Stomach (tissue), 9 donors: Measurements from ENCODE around the gene PSD4. TPM values are rescaled to one million over a fixed set of nuclear protein-coding genes. Genes with fewer than 3 reads are reported as not detected.
A peak's percentile ranks its signal among the peaks of the same experiment; 100 is the strongest.

Experiments
- DNase-seq, 2 donors: peaks; one replicate each; pipeline versions ENCODE4 v3.0.0 to v3.0.0-alpha.2; 2013 to 2019
- H3K27ac ChIP-seq, 5 donors: fragments of 200-600 bp in 4 of 5; sonication (generic) in 4 of 5; one replicate each; pipeline ENCODE4 v1.5.1; 2013 to 2019; ENCODE audit warnings: mild to moderate bottlenecking in 1 of 5, moderate library complexity in 1 of 5
- H3K27me3 ChIP-seq, 3 donors: fragments of 200-600 bp; sonication (generic); one replicate each; pipeline ENCODE4 v1.5.1; 2017 to 2019; ENCODE audit warnings: mixed run types in 1 of 3
- H3K36me3 ChIP-seq, 4 donors: fragments of 200-600 bp; sonication (generic); 1 replicate in 3 of 4; 2 replicates in 1 of 4; pipeline ENCODE4 v1.5.1; 2016 to 2019
- H3K4me1 ChIP-seq, 4 donors: fragments of 200-600 bp; sonication (generic); one replicate each; pipeline ENCODE4 v1.5.1; 2016 to 2019
- H3K4me3 ChIP-seq, 4 donors: fragments of 200-600 bp; sonication (generic) in 3 of 4; one replicate each; pipeline ENCODE4 v1.5.1; 2016 to 2019; ENCODE audit warnings: mild to moderate bottlenecking in 1 of 4
- H3K9me3 ChIP-seq, 4 donors: fragments of 200-600 bp; sonication (generic); one replicate each; pipeline ENCODE4 v1.5.1; 2016 to 2019
- EP300 ChIP-seq: sonication (generic); formaldehyde crosslinking; IDR thresholded peaks from one replicate; pipeline ENCODE4 v1.6.1; 2017; ENCODE audit warnings: antibody characterized with exemption
- POLR2A ChIP-seq, 4 donors: fragments of 450-650 bp; IDR thresholded peaks; one replicate each; pipeline ENCODE4 v1.6.1; 2016; ENCODE audit warnings: antibody characterized with exemption in 4 of 4, control low read depth in 2 of 4, mild to moderate bottlenecking in 1 of 4, moderate library complexity in 1 of 4
- POLR2AphosphoS5 ChIP-seq, 3 donors: sonication (generic); formaldehyde crosslinking; IDR thresholded peaks; one replicate each; pipeline ENCODE4 v1.6.1; 2016; ENCODE audit warnings: antibody characterized with exemption in 3 of 3
- WGBS, 5 donors: extraction: QIAGEN DNeasy Blood & Tissue Kit in 3 of 5; methylation state at CpG; one replicate each; pipeline versions ENCODE4 v1.1.5 to v1.1.7; 2013 to 2018; 5-methylcytosine and 5-hydroxymethylcytosine counted together
- intact Hi-C: fragments of 100-400 bp; cut with DNase I; formaldehyde crosslinking; loops from one replicate; pipeline ENCODE4 v1.15.1; 2023; ENCODE audit warnings: low total_unique reads
- polyA plus RNA-seq, 3 donors: library from polyadenylated mRNA; stranded (reverse); fragments of 200-250 nt; gene quantifications; one replicate each; pipeline ENCODE4 v1.2.3, GENCODE V29; 2013
- total RNA-seq, 5 donors: library from RNA; depleted of rRNA; stranded (reverse); fragments of >200 nt; gene quantifications; one replicate each; pipeline versions ENCODE4 v1.1.0 to v1.2.3, GENCODE V29; 2014 to 2016
- TF ChIP-seq, protein P1 (sequence below), 7 experiments: fragments of 450-650 bp in 4 of 7; fragments of 200-600 bp in 3 of 7; sonication (generic) in 3 of 7; IDR thresholded peaks; one replicate each; pipeline ENCODE4 v1.5.1; 2016 to 2019; ENCODE audit warnings: antibody characterized with exemption in 7 of 7, control low read depth in 2 of 7, mild to moderate bottlenecking in 1 of 7
- donor health status: healthy with polysubstance abuse.
- donor health status: Bipolar disorder and iron deficiency.
- donor health status: healthy.

The PSD4 gene
- total and polyA plus RNA-seq, 8 donors, result 19.9 to 146 (median 36.4) TPM

DNA sequence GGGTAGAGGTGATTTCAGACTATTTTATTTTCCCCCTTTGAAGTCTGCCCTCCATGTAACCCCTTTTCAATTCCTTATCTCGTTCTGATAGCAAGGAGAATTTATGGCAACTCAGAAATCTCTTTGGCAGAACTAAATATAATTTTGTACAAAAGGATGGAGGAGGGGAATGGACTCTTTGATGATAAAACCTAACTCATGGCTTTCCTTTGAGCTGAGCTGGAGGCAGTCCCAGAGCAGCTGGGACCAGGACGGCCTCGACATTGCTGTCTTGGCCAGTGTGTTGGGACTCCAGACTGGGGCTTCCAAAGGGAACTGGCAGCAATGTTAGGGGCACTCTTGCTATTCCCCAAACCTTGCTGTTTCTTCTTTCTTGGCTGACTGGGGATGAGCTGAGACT, 57.3 kb downstream of the PSD4 start:
- intact Hi-C loops, result no loop called here
- 24 to 43% (median 33%) methylated on average over 3 of the region's 3 CpGs for WGBS, 5 donors

DNA sequence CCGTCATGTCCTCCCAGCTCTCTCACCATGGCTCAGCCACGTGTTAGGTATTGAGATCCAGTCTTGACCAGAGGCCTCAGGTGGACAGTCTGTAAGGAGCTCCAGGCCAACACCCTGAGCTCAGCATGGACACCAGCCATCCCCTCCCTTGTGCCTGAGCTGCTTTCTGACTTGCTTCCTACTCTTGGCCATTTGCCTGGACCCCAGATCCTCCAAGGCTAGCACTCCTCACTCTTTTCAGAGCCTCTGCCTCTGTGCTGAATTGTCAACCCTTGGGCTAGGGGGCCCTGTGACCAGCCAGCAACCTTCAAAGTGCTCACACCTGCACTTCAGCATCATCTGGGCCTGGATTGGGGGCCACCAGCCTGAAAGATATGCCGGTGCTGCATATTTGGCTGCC, 58.4 kb downstream of the PSD4 start:
- TF ChIP-seq, protein P1, sequence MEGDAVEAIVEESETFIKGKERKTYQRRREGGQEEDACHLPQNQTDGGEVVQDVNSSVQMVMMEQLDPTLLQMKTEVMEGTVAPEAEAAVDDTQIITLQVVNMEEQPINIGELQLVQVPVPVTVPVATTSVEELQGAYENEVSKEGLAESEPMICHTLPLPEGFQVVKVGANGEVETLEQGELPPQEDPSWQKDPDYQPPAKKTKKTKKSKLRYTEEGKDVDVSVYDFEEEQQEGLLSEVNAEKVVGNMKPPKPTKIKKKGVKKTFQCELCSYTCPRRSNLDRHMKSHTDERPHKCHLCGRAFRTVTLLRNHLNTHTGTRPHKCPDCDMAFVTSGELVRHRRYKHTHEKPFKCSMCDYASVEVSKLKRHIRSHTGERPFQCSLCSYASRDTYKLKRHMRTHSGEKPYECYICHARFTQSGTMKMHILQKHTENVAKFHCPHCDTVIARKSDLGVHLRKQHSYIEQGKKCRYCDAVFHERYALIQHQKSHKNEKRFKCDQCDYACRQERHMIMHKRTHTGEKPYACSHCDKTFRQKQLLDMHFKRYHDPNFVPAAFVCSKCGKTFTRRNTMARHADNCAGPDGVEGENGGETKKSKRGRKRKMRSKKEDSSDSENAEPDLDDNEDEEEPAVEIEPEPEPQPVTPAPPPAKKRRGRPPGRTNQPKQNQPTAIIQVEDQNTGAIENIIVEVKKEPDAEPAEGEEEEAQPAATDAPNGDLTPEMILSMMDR (IDR thresholded peaks at IDR 0.05), result no peak
- TF ChIP-seq EP300 (no peak), POLR2AphosphoS5 (IDR thresholded peaks at IDR 0.05) (no peak), POLR2A (IDR thresholded peaks at IDR 0.05) (no peak)
- DNase-seq, result no peak
- intact Hi-C loops, result no loop called here
- Histone ChIP-seq H3K27ac (peak overlapping the region in 4 of 5 donors; percentile 1 to 77 (median 47)), H3K27me3 (no peaks in the 10 kb centered on the region), H3K9me3 (no peaks in the 10 kb centered on the region), H3K4me1 (peaks cover 21 to 52% (median 36%) of the 10 kb centered on the region in 4 donors), H3K4me3 (no peak overlapping the region), H3K36me3 (no peaks in the 10 kb centered on the region)
- WGBS, 5 donors, result 83 to 89% (median 85%) methylated on average over 3 of the region's 3 CpGs

More for the DNA sequence above, 57.3 kb downstream of the PSD4 start:
- peak in 1 of 2 donors; percentile 78 for DNase-seq
- Histone ChIP-seq H3K9me3 (no peaks in the 10 kb centered on the region), H3K4me3 (no peak overlapping the region), H3K36me3 (no peaks in the 10 kb centered on the region), H3K4me1 (peaks cover 21 to 57% (median 39%) of the 10 kb centered on the region in 4 donors), H3K27ac (peak overlapping the region; percentile 47 to 77 (median 72)), H3K27me3 (no peaks in the 10 kb centered on the region)
- no peak for TF ChIP-seq POLR2A (IDR thresholded peaks at IDR 0.05)
- no peak for TF ChIP-seq EP300
- peak in 2 of 3 donors; percentile 23 to 53 for TF ChIP-seq POLR2AphosphoS5 (IDR thresholded peaks at IDR 0.05)
- TF ChIP-seq, protein P1 (IDR thresholded peaks at IDR 0.05), result no peak

DNA sequence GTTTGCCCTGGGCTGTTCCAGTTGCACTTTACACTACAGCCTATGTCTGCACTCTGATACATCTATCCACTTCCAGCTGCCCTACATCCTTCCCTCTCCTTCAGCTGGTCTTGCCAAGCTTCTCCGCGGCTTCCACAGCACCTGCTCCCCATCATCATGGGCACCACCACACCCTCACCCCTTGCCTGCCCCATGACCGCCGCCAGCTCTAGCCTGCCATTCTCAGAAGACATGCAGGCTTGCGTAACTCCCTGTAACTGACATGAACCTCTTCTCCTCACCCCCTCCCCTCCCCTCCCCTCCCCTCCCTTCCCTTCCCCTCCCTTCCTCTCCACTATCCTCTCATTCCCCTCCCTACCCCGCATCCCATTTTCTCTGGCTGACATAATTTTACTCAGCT, 59.0 kb downstream of the PSD4 start:
- no peaks in the 10 kb centered on the region for H3K9me3 ChIP-seq
- intact Hi-C loops, result no loop called here
- WGBS, 5 donors, result 83 to 93% (median 87%) methylated on average over 6 of the region's 6 CpGs
- peaks cover 21 to 48% (median 33%) of the 10 kb centered on the region in 4 donors for H3K4me1 ChIP-seq
- no peak overlapping the region for H3K4me3 ChIP-seq
- H3K27me3 ChIP-seq, result no peaks in the 10 kb centered on the region
- DNase-seq, result no peak
- H3K36me3 ChIP-seq, result no peaks in the 10 kb centered on the region
- H3K27ac ChIP-seq, result peak overlapping the region in 2 of 5 donors; percentile 1 to 17
- TF ChIP-seq POLR2AphosphoS5 (IDR thresholded peaks at IDR 0.05), result no peak
- TF ChIP-seq POLR2A (IDR thresholded peaks at IDR 0.05), result no peak
- TF ChIP-seq, protein P1 (IDR thresholded peaks at IDR 0.05), result no peak
- TF ChIP-seq EP300, result no peak

DNA sequence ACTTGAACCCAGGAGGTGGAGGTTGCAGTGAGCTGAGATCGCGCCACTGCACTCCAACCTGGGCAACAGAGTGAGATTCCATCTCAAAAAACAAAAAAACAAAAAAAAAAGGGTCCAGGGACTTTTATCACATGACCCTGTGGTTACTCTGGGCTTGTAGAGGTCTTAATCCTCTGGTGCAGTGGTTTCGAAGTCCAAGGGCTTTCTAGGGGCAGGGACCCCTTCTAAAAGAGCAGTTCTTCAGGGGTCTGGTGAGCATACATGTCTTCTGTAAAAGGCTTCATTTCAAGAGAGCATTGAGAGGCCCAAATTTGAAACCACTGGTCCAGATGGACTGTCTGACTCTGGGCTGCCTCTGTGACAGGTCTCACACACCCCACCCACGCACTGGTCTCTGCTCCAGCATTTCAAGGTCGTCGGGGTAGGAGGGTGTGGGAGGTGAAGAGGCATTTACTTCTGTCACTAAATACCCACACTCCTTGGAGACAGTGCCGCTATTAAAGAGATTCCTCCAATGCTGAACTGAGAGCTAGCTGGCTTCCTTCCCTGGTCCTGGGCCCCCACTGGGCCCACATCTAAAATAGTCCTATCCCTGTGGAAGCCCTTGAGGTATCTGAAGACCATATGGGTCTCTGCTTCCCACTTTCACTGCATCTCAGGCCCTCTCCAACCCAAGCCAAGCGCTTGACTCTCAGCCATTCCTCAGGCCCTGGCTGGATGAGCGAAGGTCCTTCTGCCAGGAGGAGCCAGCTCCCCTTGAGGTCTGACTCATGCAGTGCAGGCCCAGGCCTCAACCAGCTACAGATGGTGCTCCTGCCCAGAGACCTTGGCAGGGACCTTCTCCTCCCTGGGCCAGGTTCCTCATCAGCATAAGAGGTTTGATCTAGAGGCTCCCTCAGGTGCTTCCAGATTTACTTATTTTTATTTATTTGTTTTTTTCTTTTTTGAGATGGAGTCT, 60.1 kb downstream of the PSD4 start:
- WGBS, 5 donors, result 74 to 82% (median 80%) methylated on average over 9 of the region's 9 CpGs
- intact Hi-C loops, result no loop called here
- H3K4me1 ChIP-seq, result peaks cover 11 to 36% (median 28%) of the 10 kb centered on the region in 4 donors
- no peak overlapping the region for H3K4me3 ChIP-seq
- DNase-seq, result peak in 1 of 2 donors; percentile 61
- H3K27me3 ChIP-seq, result no peaks in the 10 kb centered on the region
- peak overlapping the region in 3 of 5 donors; percentile 9 to 42 (median 28) for H3K27ac ChIP-seq
- TF ChIP-seq EP300, result no peak
- TF ChIP-seq, protein P1 (IDR thresholded peaks at IDR 0.05), result peak in 2 of 7 experiments; percentile 11
- H3K36me3 ChIP-seq, result no peaks in the 10 kb centered on the region
- no peaks in the 10 kb centered on the region for H3K9me3 ChIP-seq
